HepG2 (cell line): ENCODE measurements around the gene C20orf204. TPM values are rescaled to one million over a fixed set of nuclear protein-coding genes. Genes with fewer than 3 reads are reported as not detected.
A peak's percentile ranks its signal among the peaks of the same experiment; 100 is the strongest.

Experiments
- EZH2 ChIP-seq: conservative IDR thresholded peaks from 2 replicates; pipeline ENCODE4 v1.6.1; 2012; ENCODE audit warnings: mild to moderate bottlenecking, low read depth, low read length, moderate library complexity
- KLF12 ChIP-seq: sonication (generic); formaldehyde crosslinking; IDR thresholded peaks from 2 replicates; pipeline ENCODE4 v1.4.0; 2020; ENCODE audit warnings: missing genetic modification reagents, borderline replicate concordance
- KLF15 ChIP-seq: sonication (generic); formaldehyde crosslinking; IDR thresholded peaks from 2 replicates; pipeline ENCODE4 v1.8.1; 2023; ENCODE audit warnings: borderline replicate concordance, mild to moderate bottlenecking, inconsistent platforms, missing genetic modification reagents, mixed read lengths
- MLLT10 ChIP-seq: sonication (generic); formaldehyde crosslinking; IDR thresholded peaks from 2 replicates; pipeline ENCODE4 v1.4.0; 2020; ENCODE audit warnings: missing genetic modification reagents
- SOX6 ChIP-seq, 2 experiments: fragments of 450-650 bp in 1 of 2; sonication (generic) in 1 of 2; formaldehyde crosslinking in 1 of 2; IDR thresholded peaks; 2 replicates each; pipeline versions ENCODE4 v1.4.0 to v1.6.1; 2017 to 2020; ENCODE audit warnings: antibody characterized with exemption in 1 of 2, mild to moderate bottlenecking in 1 of 2, missing genetic modification reagents in 1 of 2
- ZBTB1 ChIP-seq: sonication (generic); formaldehyde crosslinking; IDR thresholded peaks from 2 replicates; pipeline ENCODE4 v1.4.0; 2020; ENCODE audit warnings: missing genetic modification reagents, borderline replicate concordance
- ZFP41 ChIP-seq: sonication (generic); formaldehyde crosslinking; IDR thresholded peaks from 2 replicates; pipeline ENCODE4 v1.4.0; 2020; ENCODE audit warnings: mild to moderate bottlenecking, missing genetic modification reagents, borderline replicate concordance
- ZNF10 ChIP-seq: sonication (generic); formaldehyde crosslinking; IDR thresholded peaks from 2 replicates; pipeline ENCODE4 v1.4.0; 2020; ENCODE audit warnings: mild to moderate bottlenecking, low read depth, missing genetic modification reagents, borderline replicate concordance
- ZNF282 ChIP-seq: fragments of 450-650 bp; IDR thresholded peaks from 2 replicates; pipeline ENCODE4 v1.6.1; 2018; ENCODE audit not compliant: partially characterized antibody
- ZNF550 ChIP-seq: sonication (generic); formaldehyde crosslinking; IDR thresholded peaks from 2 replicates; pipeline ENCODE4 v1.4.0; 2020; ENCODE audit warnings: mild to moderate bottlenecking, missing genetic modification reagents, borderline replicate concordance
- ZNF616 ChIP-seq: sonication (generic); formaldehyde crosslinking; IDR thresholded peaks from 2 replicates; pipeline ENCODE4 v1.5.0; 2020; ENCODE audit warnings: low read depth, mild to moderate bottlenecking, missing genetic modification reagents
- ZNF766 ChIP-seq: sonication (generic); formaldehyde crosslinking; IDR thresholded peaks from 2 replicates; pipeline ENCODE4 v1.5.0; 2020; ENCODE audit warnings: missing genetic modification reagents, borderline replicate concordance
- ZNF788 ChIP-seq: sonication (generic); formaldehyde crosslinking; IDR thresholded peaks from 2 replicates; pipeline ENCODE4 v1.5.0; 2020; ENCODE audit warnings: mild to moderate bottlenecking, missing genetic modification reagents, borderline replicate concordance
- ZNF841 ChIP-seq: sonication (generic); formaldehyde crosslinking; IDR thresholded peaks from 2 replicates; pipeline ENCODE4 v1.8.1; 2023; ENCODE audit warnings: missing genetic modification reagents, borderline replicate concordance
- polyA plus RNA-seq, 8 experiments: library from polyadenylated mRNA; depleted of rRNA in 3 of 8; stranded (reverse) in 7 of 8; unstranded in 1 of 8; fragments of >200 nt; fragmentation: Illumina TruSeq in 4 of 8; extraction: Trizol in 4 of 8; gene quantifications; 2 replicates each; pipeline versions ENCODE4 v1.2.1 to v1.2.3, GENCODE V29; 2011 to 2016; ENCODE audit warnings: low read depth in 4 of 8, missing spikeins in 1 of 8, mixed read lengths in 1 of 8; ENCODE audit not compliant: insufficient read depth in 1 of 8
- total RNA-seq, 5 experiments: library from RNA; depleted of rRNA; stranded (reverse); fragments of >200 nt; fragmentation: Illumina TruSeq; extraction: Trizol; gene quantifications; 2 replicates each; pipeline ENCODE4 v1.2.3, GENCODE V29; 2016; ENCODE audit warnings: low read depth in 1 of 5
- TF ChIP-seq, protein P1 (sequence below), 2 experiments: fragments of 450-650 bp in 1 of 2; sonication (generic) in 1 of 2; formaldehyde crosslinking; IDR thresholded peaks; 2 replicates each; pipeline versions ENCODE4 v1.5.0 to v1.8.0; 2020 to 2022; ENCODE audit warnings: mild to moderate bottlenecking in 1 of 2, missing genetic modification reagents in 1 of 2
- TF ChIP-seq, protein P2 (sequence below): sonication (generic); formaldehyde crosslinking; IDR thresholded peaks from 2 replicates; pipeline ENCODE4 v1.5.1; 2020; ENCODE audit warnings: mild to moderate bottlenecking, missing genetic modification reagents
- TF ChIP-seq, protein P3 (sequence below): IDR thresholded peaks from 2 replicates; pipeline ENCODE4 v1.6.1; 2016; ENCODE audit warnings: mild to moderate bottlenecking
- TF ChIP-seq, protein P4 (sequence below): sonication (generic); formaldehyde crosslinking; IDR thresholded peaks from 2 replicates; pipeline ENCODE4 v1.5.1; 2020; ENCODE audit warnings: mild to moderate bottlenecking, missing genetic modification reagents, moderate library complexity

Gene C20orf204
- total and polyA plus RNA-seq, 2 of the 13 experiments (the other 11 are each of a cell fraction or from before 2014, with no cell fraction given) = 22.1 to 80.0 TPM

DNA sequence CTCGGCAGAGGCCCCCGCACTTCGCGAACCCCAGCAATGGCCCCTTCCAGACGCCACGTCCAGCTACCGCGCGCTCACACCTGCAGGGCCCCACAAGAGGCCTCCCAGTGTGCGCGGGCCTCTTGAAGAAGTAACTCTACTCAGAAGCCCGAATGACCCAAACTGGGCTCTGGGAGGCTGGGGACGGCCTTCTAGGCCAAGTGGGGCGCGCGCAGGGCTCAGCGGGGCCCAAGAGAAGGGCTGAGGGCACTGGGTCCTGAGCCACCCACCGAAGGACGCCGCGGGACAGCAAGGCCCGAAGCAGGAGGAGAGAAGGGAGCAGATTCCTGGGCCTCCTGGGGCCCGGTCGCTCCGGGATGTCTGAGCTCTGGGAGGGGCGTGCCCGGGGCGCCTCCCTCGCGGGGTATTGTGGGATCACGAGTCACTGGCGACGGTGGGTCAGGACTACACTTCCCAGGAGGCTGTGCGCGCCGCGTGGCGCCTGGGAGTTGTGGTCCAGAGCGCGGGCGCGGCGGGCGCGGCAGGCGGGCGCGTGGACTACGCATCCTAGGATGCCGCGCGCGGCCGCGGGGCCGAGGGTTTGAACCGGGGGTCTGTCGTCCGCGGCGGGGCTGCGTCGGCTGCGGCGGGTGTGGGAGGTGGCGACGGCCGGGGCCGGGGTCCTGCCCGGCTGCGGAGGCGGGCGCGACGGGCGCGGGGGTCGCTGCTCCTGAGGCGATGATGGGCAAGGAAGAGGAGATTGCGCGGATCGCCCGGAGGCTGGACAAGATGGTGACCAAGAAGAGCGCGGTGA, 26.8 kb downstream of the C20orf204 start, which contains the start of gene TCEA2 (continued):
- TF ChIP-seq MLLT10 (CRISPR knock-in tag) = no peak
- TF ChIP-seq ZNF788 (CRISPR knock-in tag) = peak; percentile 97
- TF ChIP-seq ZNF10 (CRISPR knock-in tag) = no peak
- TF ChIP-seq ZNF550 = peak; percentile 97
- TF ChIP-seq, protein P1, sequence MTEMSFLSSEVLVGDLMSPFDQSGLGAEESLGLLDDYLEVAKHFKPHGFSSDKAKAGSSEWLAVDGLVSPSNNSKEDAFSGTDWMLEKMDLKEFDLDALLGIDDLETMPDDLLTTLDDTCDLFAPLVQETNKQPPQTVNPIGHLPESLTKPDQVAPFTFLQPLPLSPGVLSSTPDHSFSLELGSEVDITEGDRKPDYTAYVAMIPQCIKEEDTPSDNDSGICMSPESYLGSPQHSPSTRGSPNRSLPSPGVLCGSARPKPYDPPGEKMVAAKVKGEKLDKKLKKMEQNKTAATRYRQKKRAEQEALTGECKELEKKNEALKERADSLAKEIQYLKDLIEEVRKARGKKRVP (CRISPR knock-in tag; IDR thresholded peaks at IDR 0.05) = no peak; a peak in 1 of 4 replicates
- peak; percentile 99 for TF ChIP-seq KLF12
- peak; percentile 85; the same call in 1 of the 2 replicates for TF ChIP-seq KLF15 (CRISPR knock-in tag)
- peak; percentile 76; the same call in 1 of the 2 replicates for TF ChIP-seq ZNF616 (CRISPR knock-in tag)
- TF ChIP-seq ZNF282 = no peak
- no peak for TF ChIP-seq EZH2
- TF ChIP-seq SOX6 (IDR thresholded peaks at IDR 0.05) = no peak
- peak; percentile 79 for TF ChIP-seq SOX6 (CRISPR knock-in tag; IDR thresholded peaks at IDR 0.05)
- TF ChIP-seq, protein P2, sequence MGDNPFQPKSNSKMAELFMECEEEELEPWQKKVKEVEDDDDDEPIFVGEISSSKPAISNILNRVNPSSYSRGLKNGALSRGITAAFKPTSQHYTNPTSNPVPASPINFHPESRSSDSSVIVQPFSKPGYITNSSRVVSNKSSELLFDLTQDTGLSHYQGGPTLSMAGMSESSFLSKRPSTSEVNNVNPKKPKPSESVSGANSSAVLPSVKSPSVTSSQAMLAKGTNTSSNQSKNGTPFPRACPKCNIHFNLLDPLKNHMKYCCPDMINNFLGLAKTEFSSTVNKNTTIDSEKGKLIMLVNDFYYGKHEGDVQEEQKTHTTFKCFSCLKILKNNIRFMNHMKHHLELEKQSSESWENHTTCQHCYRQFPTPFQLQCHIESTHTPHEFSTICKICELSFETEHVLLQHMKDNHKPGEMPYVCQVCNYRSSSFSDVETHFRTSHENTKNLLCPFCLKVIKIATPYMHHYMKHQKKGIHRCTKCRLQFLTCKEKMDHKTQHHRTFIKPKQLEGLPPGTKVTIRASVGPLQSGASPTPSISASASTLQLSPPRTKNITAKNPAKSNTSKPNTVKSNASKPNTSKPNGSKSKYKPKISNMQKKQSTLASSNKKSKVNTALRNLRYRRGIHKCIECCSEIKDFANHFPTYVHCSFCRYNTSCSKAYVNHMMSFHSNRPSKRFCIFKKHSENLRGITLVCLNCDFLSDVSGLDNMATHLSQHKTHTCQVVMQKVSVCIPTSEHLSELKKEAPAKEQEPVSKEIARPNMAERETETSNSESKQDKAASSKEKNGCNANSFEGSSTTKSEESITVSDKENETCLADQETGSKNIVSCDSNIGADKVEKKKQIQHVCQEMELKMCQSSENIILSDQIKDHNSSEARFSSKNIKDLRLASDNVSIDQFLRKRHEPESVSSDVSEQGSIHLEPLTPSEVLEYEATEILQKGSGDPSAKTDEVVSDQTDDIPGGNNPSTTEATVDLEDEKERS (CRISPR knock-in tag) = peak; percentile 79; the same call in 1 of the 2 replicates
- TF ChIP-seq ZBTB1 (CRISPR knock-in tag) = peak; percentile 12; the same call in 1 of the 2 replicates
- TF ChIP-seq, protein P3, sequence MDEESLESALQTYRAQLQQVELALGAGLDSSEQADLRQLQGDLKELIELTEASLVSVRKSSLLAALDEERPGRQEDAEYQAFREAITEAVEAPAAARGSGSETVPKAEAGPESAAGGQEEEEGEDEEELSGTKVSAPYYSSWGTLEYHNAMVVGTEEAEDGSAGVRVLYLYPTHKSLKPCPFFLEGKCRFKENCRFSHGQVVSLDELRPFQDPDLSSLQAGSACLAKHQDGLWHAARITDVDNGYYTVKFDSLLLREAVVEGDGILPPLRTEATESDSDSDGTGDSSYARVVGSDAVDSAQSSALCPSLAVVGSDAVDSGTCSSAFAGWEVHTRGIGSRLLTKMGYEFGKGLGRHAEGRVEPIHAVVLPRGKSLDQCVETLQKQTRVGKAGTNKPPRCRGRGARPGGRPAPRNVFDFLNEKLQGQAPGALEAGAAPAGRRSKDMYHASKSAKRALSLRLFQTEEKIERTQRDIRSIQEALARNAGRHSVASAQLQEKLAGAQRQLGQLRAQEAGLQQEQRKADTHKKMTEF (CRISPR knock-in tag) = peak; percentile 93
- peak; percentile 69 for TF ChIP-seq ZNF766
- TF ChIP-seq, protein P4, sequence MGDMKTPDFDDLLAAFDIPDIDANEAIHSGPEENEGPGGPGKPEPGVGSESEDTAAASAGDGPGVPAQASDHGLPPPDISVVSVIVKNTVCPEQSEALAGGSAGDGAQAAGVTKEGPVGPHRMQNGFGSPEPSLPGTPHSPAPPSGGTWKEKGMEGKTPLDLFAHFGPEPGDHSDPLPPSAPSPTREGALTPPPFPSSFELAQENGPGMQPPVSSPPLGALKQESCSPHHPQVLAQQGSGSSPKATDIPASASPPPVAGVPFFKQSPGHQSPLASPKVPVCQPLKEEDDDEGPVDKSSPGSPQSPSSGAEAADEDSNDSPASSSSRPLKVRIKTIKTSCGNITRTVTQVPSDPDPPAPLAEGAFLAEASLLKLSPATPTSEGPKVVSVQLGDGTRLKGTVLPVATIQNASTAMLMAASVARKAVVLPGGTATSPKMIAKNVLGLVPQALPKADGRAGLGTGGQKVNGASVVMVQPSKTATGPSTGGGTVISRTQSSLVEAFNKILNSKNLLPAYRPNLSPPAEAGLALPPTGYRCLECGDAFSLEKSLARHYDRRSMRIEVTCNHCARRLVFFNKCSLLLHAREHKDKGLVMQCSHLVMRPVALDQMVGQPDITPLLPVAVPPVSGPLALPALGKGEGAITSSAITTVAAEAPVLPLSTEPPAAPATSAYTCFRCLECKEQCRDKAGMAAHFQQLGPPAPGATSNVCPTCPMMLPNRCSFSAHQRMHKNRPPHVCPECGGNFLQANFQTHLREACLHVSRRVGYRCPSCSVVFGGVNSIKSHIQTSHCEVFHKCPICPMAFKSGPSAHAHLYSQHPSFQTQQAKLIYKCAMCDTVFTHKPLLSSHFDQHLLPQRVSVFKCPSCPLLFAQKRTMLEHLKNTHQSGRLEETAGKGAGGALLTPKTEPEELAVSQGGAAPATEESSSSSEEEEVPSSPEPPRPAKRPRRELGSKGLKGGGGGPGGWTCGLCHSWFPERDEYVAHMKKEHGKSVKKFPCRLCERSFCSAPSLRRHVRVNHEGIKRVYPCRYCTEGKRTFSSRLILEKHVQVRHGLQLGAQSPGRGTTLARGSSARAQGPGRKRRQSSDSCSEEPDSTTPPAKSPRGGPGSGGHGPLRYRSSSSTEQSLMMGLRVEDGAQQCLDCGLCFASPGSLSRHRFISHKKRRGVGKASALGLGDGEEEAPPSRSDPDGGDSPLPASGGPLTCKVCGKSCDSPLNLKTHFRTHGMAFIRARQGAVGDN (CRISPR knock-in tag) = peak; percentile 96
- peak; percentile 91 for TF ChIP-seq ZFP41 (CRISPR knock-in tag)
- 0 out of 2 replicates have a peak, but pooled peaks have one; percentile 74 for TF ChIP-seq ZNF841
